Neural cell (in vitro differentiated cells): ENCODE data around the gene DDX5. TPM values are rescaled to one million over a fixed set of nuclear protein-coding genes. Genes with fewer than 3 reads are reported as not detected.

Source experiments
- H2AFZ ChIP-seq: fragments of 200-600, 300-800 bp; sonication (generic), shearing (Covaris generic); 2 replicates; pipeline ENCODE4 v1.6.0; 2014; ENCODE audit warnings: low read depth, mild to moderate bottlenecking, antibody characterized with exemption, low read length, moderate library complexity
- H3F3A ChIP-seq: fragments of 200-600 bp; shearing (Covaris generic); 2 replicates; pipeline ENCODE4 v1.6.1; 2016; ENCODE audit warnings: mild to moderate bottlenecking, moderate library complexity, mixed read lengths, antibody characterized with exemption, low read length; ENCODE audit not compliant: insufficient read depth, poor library complexity, severe bottlenecking
- H3K27ac ChIP-seq: fragments of 200-600, 300-800 bp; sonication (generic), shearing (Covaris generic); 2 replicates; pipeline ENCODE4 v1.5.1; 2014; ENCODE audit warnings: mild to moderate bottlenecking, low read length, moderate library complexity
- H3K27me3 ChIP-seq: fragments of 300-800, 200-600 bp; sonication (generic), shearing (Covaris generic); 2 replicates; pipeline ENCODE4 v1.6.0; 2014; ENCODE audit warnings: mild to moderate bottlenecking, low read depth, low read length, moderate library complexity; ENCODE audit not compliant: insufficient read depth
- H3K36me3 ChIP-seq: fragments of 300-800, 200-600 bp; sonication (generic), shearing (Covaris generic); 2 replicates; pipeline ENCODE4 v1.5.1; 2014; ENCODE audit warnings: mild to moderate bottlenecking, antibody characterized with exemption, low read length, moderate library complexity; ENCODE audit not compliant: insufficient read depth
- H3K4me2 ChIP-seq: fragments of 300-800, 200-600 bp; sonication (generic), shearing (Covaris generic); 2 replicates; pipeline ENCODE4 v1.6.0; 2014; ENCODE audit warnings: mild to moderate bottlenecking, low read length
- H3K4me3 ChIP-seq: fragments of 300-800, 200-600 bp; sonication (generic), shearing (Covaris generic); 2 replicates; pipeline ENCODE4 v1.5.1; 2014; ENCODE audit warnings: mild to moderate bottlenecking, low read length, moderate library complexity
- H3K79me2 ChIP-seq: fragments of 200-600 bp; shearing (Covaris generic); replicated peaks from 2 replicates; pipeline ENCODE4 v1.6.0; 2014; ENCODE audit warnings: mild to moderate bottlenecking, low read length, moderate library complexity; ENCODE audit not compliant: insufficient read depth
- H3K9ac ChIP-seq: fragments of 300-800, 200-600 bp; sonication (generic), shearing (Covaris generic); 2 replicates; pipeline ENCODE4 v1.6.1; 2016; ENCODE audit warnings: mild to moderate bottlenecking, low read length, mixed read lengths
- H3K9me2 ChIP-seq: fragments of 200-600 bp; shearing (Covaris generic); 2 replicates; pipeline ENCODE4 v1.6.1; 2016; ENCODE audit warnings: mild to moderate bottlenecking, low read length, mixed read lengths; ENCODE audit not compliant: insufficient read depth
- H3K9me3 ChIP-seq: fragments of 200-600, 300-800 bp; sonication (generic), shearing (Covaris generic); 2 replicates; pipeline ENCODE4 v1.6.1; 2016; ENCODE audit warnings: mild to moderate bottlenecking, mixed run types, low read length, moderate library complexity, mixed read lengths
- H4K20me1 ChIP-seq: fragments of 200-600 bp; shearing (Covaris generic); 2 replicates; pipeline ENCODE4 v1.6.1; 2016; ENCODE audit warnings: mild to moderate bottlenecking, mixed run types; ENCODE audit not compliant: insufficient read depth
- EP300 ChIP-seq: fragments of 450-650 bp; conservative IDR thresholded peaks from 2 replicates; pipeline ENCODE4 v1.6.1; 2014; ENCODE audit warnings: antibody characterized with exemption, mild to moderate bottlenecking, moderate library complexity; ENCODE audit not compliant: poor library complexity, severe bottlenecking
- EZH2 ChIP-seq: fragments of 200-600, 300-800 bp; shearing (Covaris generic), sonication (generic); IDR thresholded peaks from 2 replicates; pipeline ENCODE4 v1.6.1; 2014; ENCODE audit warnings: antibody characterized with exemption, low read length, borderline replicate concordance, mild to moderate bottlenecking; ENCODE audit not compliant: insufficient read depth, poor library complexity, severe bottlenecking
- MXI1 ChIP-seq: fragments of 450-650 bp; conservative IDR thresholded peaks from 2 replicates; pipeline ENCODE4 v1.6.1; 2014; ENCODE audit warnings: antibody characterized with exemption, mild to moderate bottlenecking; ENCODE audit not compliant: poor library complexity, severe bottlenecking
- POLR2AphosphoS5 ChIP-seq: IDR thresholded peaks from 2 replicates; pipeline ENCODE4 v1.6.1; 2012
- RAD21 ChIP-seq: fragments of 450-650 bp; conservative IDR thresholded peaks from 2 replicates; pipeline ENCODE4 v1.6.1; 2014; ENCODE audit warnings: antibody characterized with exemption, mild to moderate bottlenecking, moderate library complexity
- SMC3 ChIP-seq: fragments of 450-650 bp; conservative IDR thresholded peaks from 2 replicates; pipeline ENCODE4 v1.6.1; 2014; ENCODE audit warnings: antibody characterized with exemption, mild to moderate bottlenecking, moderate library complexity; ENCODE audit not compliant: poor library complexity
- TAF1 ChIP-seq: IDR thresholded peaks from 2 replicates; pipeline ENCODE4 v1.6.1; 2012; ENCODE audit warnings: low read depth
- polyA plus RNA-seq: library from polyadenylated mRNA; depleted of rRNA; stranded (reverse); fragments of >200 nt; gene quantifications from 2 replicates; pipeline ENCODE4 v1.2.3, GENCODE V29; 2014
- TF ChIP-seq, protein P1 (sequence below): IDR thresholded peaks from 2 replicates; pipeline ENCODE4 v1.6.1; 2012; ENCODE audit warnings: borderline replicate concordance
- TF ChIP-seq, protein P2 (sequence below): fragments of 450-650 bp; IDR thresholded peaks from 2 replicates; pipeline ENCODE4 v1.5.1; 2014; ENCODE audit warnings: antibody characterized with exemption, mild to moderate bottlenecking, moderate library complexity; ENCODE audit not compliant: poor library complexity, severe bottlenecking

DDX5 gene
- polyA plus RNA-seq, 1 donor from 2014 or later = 2,358 TPM

DNA sequence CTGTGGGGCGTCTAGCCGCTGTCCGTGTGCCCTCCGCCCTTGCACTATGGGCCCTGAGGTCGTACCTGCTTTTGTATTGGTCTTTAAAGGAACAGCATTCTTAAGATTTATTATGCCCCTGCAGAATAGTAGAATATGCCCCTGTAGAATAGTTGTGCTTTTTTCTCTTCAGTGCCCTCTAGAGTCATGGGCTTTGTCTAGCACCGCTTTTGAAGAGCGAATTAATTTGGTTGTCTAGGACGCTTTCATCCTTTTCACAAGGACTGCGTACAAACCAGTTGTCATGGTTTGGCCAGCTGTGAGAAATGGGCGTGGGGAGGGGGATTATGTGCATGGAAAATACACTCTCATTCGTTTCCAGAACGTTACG is 1.3 kb upstream of the DDX5 start:
- Histone ChIP-seq H3K27ac (peak overlapping the region; percentile 100), H3K4me2 (peak overlapping the region; percentile 97), H4K20me1 (peaks cover 12% of the 10 kb centered on the region), H3K9me3 (no peaks in the 10 kb centered on the region), H3K9me2 (no peaks in the 10 kb centered on the region), H3K9ac (peak overlapping the region; percentile 100), H3K4me3 (peak overlapping the region; percentile 97), H2AFZ (peak overlapping the region; percentile 63), H3K27me3 (no peaks in the 10 kb centered on the region), H3F3A (peaks cover 8% of the 10 kb centered on the region), H3K36me3 (peaks cover 15% of the 10 kb centered on the region), H3K79me2 (peaks cover 77% of the 10 kb centered on the region)
- TF ChIP-seq, protein P1, sequence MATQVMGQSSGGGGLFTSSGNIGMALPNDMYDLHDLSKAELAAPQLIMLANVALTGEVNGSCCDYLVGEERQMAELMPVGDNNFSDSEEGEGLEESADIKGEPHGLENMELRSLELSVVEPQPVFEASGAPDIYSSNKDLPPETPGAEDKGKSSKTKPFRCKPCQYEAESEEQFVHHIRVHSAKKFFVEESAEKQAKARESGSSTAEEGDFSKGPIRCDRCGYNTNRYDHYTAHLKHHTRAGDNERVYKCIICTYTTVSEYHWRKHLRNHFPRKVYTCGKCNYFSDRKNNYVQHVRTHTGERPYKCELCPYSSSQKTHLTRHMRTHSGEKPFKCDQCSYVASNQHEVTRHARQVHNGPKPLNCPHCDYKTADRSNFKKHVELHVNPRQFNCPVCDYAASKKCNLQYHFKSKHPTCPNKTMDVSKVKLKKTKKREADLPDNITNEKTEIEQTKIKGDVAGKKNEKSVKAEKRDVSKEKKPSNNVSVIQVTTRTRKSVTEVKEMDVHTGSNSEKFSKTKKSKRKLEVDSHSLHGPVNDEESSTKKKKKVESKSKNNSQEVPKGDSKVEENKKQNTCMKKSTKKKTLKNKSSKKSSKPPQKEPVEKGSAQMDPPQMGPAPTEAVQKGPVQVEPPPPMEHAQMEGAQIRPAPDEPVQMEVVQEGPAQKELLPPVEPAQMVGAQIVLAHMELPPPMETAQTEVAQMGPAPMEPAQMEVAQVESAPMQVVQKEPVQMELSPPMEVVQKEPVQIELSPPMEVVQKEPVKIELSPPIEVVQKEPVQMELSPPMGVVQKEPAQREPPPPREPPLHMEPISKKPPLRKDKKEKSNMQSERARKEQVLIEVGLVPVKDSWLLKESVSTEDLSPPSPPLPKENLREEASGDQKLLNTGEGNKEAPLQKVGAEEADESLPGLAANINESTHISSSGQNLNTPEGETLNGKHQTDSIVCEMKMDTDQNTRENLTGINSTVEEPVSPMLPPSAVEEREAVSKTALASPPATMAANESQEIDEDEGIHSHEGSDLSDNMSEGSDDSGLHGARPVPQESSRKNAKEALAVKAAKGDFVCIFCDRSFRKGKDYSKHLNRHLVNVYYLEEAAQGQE = peak; percentile 72
- peak; percentile 24 for TF ChIP-seq MXI1
- TF ChIP-seq EP300 = no peak
- TF ChIP-seq, protein P2, sequence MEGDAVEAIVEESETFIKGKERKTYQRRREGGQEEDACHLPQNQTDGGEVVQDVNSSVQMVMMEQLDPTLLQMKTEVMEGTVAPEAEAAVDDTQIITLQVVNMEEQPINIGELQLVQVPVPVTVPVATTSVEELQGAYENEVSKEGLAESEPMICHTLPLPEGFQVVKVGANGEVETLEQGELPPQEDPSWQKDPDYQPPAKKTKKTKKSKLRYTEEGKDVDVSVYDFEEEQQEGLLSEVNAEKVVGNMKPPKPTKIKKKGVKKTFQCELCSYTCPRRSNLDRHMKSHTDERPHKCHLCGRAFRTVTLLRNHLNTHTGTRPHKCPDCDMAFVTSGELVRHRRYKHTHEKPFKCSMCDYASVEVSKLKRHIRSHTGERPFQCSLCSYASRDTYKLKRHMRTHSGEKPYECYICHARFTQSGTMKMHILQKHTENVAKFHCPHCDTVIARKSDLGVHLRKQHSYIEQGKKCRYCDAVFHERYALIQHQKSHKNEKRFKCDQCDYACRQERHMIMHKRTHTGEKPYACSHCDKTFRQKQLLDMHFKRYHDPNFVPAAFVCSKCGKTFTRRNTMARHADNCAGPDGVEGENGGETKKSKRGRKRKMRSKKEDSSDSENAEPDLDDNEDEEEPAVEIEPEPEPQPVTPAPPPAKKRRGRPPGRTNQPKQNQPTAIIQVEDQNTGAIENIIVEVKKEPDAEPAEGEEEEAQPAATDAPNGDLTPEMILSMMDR = peak; percentile 77
- no peak for TF ChIP-seq EZH2
- TF ChIP-seq TAF1 = no peak
- peak; percentile 40 for TF ChIP-seq SMC3
- TF ChIP-seq POLR2AphosphoS5 = no peak
- TF ChIP-seq RAD21 = peak; percentile 38

DNA sequence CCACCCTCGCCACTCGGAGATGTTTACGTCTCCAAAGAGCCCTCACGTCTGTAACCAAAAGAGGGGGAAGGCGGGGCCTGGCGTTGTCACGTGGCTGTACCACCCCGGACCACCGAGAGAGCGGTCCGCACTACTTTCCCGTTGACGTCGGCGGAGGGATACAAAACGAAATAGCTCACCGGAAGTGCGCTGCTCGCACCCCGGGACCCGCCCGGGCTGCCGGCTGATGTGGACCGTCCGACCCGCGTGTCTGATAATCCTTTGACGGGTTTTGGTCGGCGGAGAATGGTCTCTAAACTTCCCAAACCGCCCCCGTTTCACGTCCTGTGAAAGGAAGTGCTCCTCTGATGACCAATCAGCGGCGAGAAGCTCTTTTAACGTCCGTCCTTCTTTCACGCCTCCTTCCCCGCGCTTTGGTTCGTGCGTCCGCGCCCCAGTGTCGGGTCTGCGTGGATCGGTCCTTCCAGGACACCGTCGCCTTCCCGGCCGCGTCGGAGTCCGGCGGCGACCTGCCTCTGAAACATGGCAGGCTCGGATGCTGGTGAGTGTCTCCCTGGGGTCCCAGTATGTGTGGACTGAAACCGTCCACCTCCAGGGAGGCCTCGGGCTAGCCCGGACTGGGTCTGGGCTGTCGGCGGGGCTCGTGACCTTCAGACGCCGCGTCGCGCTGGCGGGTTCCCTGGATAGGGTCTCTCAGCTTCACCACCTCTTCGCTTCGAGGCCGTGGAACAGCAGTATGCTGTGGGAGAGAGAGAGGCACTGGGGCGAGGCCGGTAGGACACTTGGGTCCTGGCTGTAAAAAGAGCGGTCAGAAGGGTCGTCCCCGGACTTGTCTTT is 705 bp upstream of the DDX5 start, which contains the start of gene CEP95:
Gene CEP95 (plus strand): TSS at position 402 of the 837 bp plus-strand sequence. CDS start 121 bp downstream, at position 523.
- Histone ChIP-seq H2AFZ (peak within 1 kb of the TSS; percentile 63), H3K9ac (peak within 1 kb of the TSS; percentile 100), H4K20me1 (peaks cover 15% of the 10 kb centered on the region), H3F3A (peaks cover 8% of the 10 kb centered on the region), H3K9me2 (no peaks in the 10 kb centered on the region), H3K27me3 (no peaks in the 10 kb centered on the region), H3K4me3 (peak within 1 kb of the TSS; percentile 97), H3K36me3 (peaks cover 20% of the 10 kb centered on the region), H3K9me3 (no peaks in the 10 kb centered on the region), H3K4me2 (peak within 1 kb of the TSS; percentile 97), H3K27ac (peak within 1 kb of the TSS; percentile 100), H3K79me2 (peaks cover 78% of the 10 kb centered on the region)
- no peak for TF ChIP-seq EZH2
- TF ChIP-seq MXI1 = peak; percentile 73
- peak; percentile 62 for TF ChIP-seq EP300
- TF ChIP-seq TAF1 = peak; percentile 64
- TF ChIP-seq POLR2AphosphoS5 = peak; percentile 83
- TF ChIP-seq, protein P1 = peak; percentile 91
- TF ChIP-seq RAD21 = no peak
- peak; percentile 3 for TF ChIP-seq SMC3
- TF ChIP-seq, protein P2 = no peak
